ENCODE results near the gene RESF1. TPM values are rescaled to one million over a fixed set of nuclear protein-coding genes. Genes with fewer than 3 reads are reported as not detected.

Gene RESF1
- total RNA-seq, 1 donor from 2014 or later: 72.2 TPM

DNA sequence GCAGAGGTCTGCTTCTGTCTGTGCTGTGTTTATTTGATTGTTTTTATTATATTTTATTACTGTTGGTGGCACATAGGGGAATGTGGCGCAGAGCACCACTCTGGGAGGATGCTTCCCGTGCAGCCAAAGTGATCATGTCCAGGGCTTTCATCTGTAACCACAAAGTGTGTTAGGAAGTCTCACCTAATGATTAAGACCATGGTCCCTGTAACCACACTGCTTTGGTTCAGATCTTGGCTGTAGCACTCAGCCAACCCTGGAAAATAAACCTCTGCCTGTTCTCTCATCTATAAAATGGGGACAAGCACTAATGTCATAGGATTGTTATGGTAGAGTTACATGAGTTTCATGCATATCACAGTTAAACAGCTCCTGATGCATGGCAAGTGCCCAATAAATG lies 1.9 kb downstream of the RESF1 start:
- peaks cover 75% of the 10 kb centered on the region for H3K36me3 Mint-ChIP-seq
- H3K9me3 Mint-ChIP-seq: peaks cover 14% of the 10 kb centered on the region
- peak overlapping the region; percentile 97 for H3K4me3 Mint-ChIP-seq
- peaks cover 12% of the 10 kb centered on the region for H3K4me1 Mint-ChIP-seq (ENCODE audit: unreplicated experiment)
- H3K27me3 Mint-ChIP-seq: no peaks in the 10 kb centered on the region
- no peak for TF ChIP-seq CTCF (conservative IDR thresholded peaks at IDR 0.05)
- DNase-seq (ENCODE audit: extremely low spot score, unreplicated experiment): no peak
- peak overlapping the region; percentile 98 for H3K27ac Mint-ChIP-seq

DNA sequence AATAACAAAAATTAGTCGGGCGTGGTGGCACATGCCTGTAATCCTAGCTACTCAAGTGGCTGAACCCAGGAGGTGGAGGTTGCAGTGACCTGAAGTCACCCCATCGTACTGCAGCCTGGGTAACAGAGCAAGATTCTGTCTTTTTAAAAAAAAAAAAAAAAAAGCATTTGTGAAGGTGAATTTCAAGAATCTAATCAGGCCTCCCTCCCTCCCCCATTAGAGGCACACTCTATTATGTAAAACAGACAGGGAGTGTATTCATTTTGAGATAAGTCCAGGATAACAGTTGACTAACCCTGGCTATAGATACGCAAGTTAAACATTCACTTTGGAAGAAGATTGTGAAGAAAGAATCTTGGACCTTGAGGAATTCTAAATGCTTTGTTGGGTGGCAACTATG lies 2.9 kb downstream of the RESF1 start:
- Mint-ChIP-seq H3K4me3 (peak overlapping the region; percentile 97), H3K4me1 (ENCODE audit: unreplicated experiment) (peaks cover 16% of the 10 kb centered on the region), H3K27ac (peak overlapping the region; percentile 98), H3K27me3 (no peaks in the 10 kb centered on the region), H3K9me3 (peaks cover 16% of the 10 kb centered on the region), H3K36me3 (peaks cover 81% of the 10 kb centered on the region)
- DNase-seq (ENCODE audit: extremely low spot score, unreplicated experiment): no peak
- no peak for TF ChIP-seq CTCF (conservative IDR thresholded peaks at IDR 0.05)

GRCh38 chr12:31964280-31964679 lies 5.1 kb downstream of the RESF1 start:
- H3K9me3 Mint-ChIP-seq: peaks cover 18% of the 10 kb centered on the region
- TF ChIP-seq CTCF (conservative IDR thresholded peaks at IDR 0.05): no peak
- no peak for DNase-seq (ENCODE audit: extremely low spot score, unreplicated experiment)
- peaks cover 16% of the 10 kb centered on the region for H3K4me1 Mint-ChIP-seq (ENCODE audit: unreplicated experiment)
- H3K36me3 Mint-ChIP-seq: peaks cover 80% of the 10 kb centered on the region
- H3K4me3 Mint-ChIP-seq: peak overlapping the region; percentile 69
- no peaks in the 10 kb centered on the region for H3K27me3 Mint-ChIP-seq
- H3K27ac Mint-ChIP-seq: no peak overlapping the region

DNA sequence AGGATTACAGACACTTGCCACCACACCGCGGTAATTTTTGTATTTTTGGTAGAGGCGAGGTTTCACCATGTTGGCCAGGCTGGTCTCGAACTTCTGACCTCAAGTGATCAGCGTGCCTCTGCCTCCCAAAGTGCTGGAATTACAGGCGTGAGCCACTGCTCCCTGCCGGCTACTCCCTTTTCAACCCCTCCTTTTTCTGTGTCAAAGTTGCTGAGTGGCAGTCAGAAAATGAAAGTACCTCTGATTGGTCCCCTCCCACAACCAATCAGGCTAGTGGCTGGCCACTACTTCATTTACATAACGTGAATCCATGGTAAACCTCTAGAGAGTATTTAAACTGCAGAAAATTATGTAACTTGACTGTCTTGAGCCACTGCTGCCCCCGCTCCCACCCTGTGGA lies 5.9 kb downstream of the RESF1 start:
- H3K4me1 Mint-ChIP-seq (ENCODE audit: unreplicated experiment): peaks cover 16% of the 10 kb centered on the region
- peaks cover 18% of the 10 kb centered on the region for H3K9me3 Mint-ChIP-seq
- peaks cover 79% of the 10 kb centered on the region for H3K36me3 Mint-ChIP-seq
- DNase-seq (ENCODE audit: extremely low spot score, unreplicated experiment): no peak
- H3K27ac Mint-ChIP-seq: no peak overlapping the region
- no peak for TF ChIP-seq CTCF (conservative IDR thresholded peaks at IDR 0.05)
- no peaks in the 10 kb centered on the region for H3K27me3 Mint-ChIP-seq
- H3K4me3 Mint-ChIP-seq: no peak overlapping the region

DNA sequence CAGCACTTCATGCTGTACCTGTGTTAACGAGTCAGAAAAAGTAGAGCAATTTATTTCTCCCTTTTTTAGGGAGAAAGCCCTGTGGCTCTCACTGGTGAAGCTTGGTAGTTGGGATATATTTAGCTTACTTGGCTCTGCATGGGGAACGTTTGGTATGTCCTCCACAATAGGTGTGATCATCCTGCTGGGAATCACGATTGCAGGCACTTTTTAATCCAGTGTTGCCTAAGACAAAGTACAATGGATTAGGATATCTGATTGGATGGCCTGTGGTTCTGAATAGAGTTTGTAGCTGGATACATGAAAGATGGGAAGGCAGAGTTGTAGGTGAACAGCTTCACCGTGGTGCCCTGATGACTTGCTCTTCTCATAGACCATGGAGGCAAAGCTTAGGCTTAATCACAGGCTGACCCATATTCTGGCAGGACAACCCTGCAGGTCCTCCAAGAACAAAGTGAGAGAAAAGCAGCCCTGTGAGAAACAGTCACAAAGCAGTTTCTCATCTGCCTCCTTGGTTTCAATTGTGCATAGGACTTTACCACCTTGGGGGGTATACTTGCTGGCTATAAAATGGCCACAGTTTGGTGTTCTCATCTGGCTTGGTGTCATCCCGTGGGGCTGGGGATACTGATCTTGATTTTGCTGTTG lies 7.5 kb downstream of the RESF1 start:
- Mint-ChIP-seq H3K27ac (peak overlapping the region; percentile 34), H3K4me3 (peak overlapping the region; percentile 8), H3K36me3 (peaks cover 81% of the 10 kb centered on the region)

More for the DNA sequence above, 7.5 kb downstream of the RESF1 start:
- Mint-ChIP-seq H3K4me1 (ENCODE audit: unreplicated experiment) (peaks cover 11% of the 10 kb centered on the region), H3K27me3 (no peaks in the 10 kb centered on the region), H3K9me3 (peaks cover 23% of the 10 kb centered on the region)
- no peak for DNase-seq (ENCODE audit: extremely low spot score, unreplicated experiment)
- TF ChIP-seq CTCF (conservative IDR thresholded peaks at IDR 0.05): no peak
